ENCODE results near the gene RNF10. TPM values are rescaled to one million over a fixed set of nuclear protein-coding genes. Genes with fewer than 3 reads are reported as not detected.

RNF10 gene
- polyA plus RNA-seq, 1 donor (not counting 4 experiments of a cell fraction or from before 2014, with no cell fraction given) = 60.3 TPM

- no peaks in the 10 kb centered on the region for H3K4me1 ChIP-seq (ENCODE audit: control insufficient read depth, extremely low read depth, insufficient read depth, low read length)
- peaks cover 8% of the 10 kb centered on the region in 2 experiments for H3K36me3 ChIP-seq (ENCODE audit: control insufficient read depth in 2 of 2, extremely low read depth in 1 of 2, insufficient read depth in 2 of 2, low read length in 2 of 2)
- FAIRE-seq = no peak
Measured at GRCh38 chr12:120504587-120504986, 29.6 kb upstream of the RNF10 start.

DNA sequence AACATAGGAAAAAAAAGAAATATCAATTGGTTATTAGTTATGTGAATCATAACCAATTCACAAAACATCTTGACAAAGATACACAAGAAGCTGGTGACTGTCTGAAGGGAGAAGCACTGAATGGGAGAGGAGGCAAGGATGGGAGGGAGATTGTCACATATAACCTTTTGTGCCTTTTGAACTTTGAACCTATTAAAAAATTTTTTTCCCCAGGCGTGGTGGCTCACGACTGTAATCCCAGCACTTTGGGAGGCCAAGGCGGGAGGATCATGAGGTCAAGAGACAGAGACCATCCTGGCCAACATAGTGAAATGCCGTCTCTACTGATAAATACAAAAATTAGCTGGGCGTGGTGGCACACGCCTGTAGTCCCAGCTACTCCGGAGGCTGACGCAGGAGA is 25.6 kb upstream of the RNF10 start:
- TF ChIP-seq CTCF (optimal IDR thresholded peaks at IDR 0.05 in 1 of 3, IDR thresholded peaks at IDR 0.05 in 1 of 3, conservative IDR thresholded peaks at IDR 0.05 in 1 of 3; ENCODE audit: extremely low read depth in 1 of 3, insufficient read depth in 2 of 3, low read length in 3 of 3) (no peak), EZH2 (IDR thresholded peaks at IDR 0.05; ENCODE audit: low read length) (no peak)
- Histone ChIP-seq H3K79me2 (ENCODE audit: control insufficient read depth, insufficient read depth, low read length) (no peaks in the 10 kb centered on the region), H3K36me3 (ENCODE audit: control insufficient read depth in 2 of 2, extremely low read depth in 1 of 2, insufficient read depth in 2 of 2, low read length in 2 of 2) (peaks cover 8 to 11% of the 10 kb centered on the region in 2 experiments), H3K4me1 (ENCODE audit: control insufficient read depth, extremely low read depth, insufficient read depth, low read length) (no peaks in the 10 kb centered on the region), H3K4me2 (ENCODE audit: control insufficient read depth, extremely low read depth, insufficient read depth, low read depth, low read length) (no peak overlapping the region), H4K20me1 (ENCODE audit: control insufficient read depth, extremely low read depth, insufficient read depth, low read length) (no peaks in the 10 kb centered on the region), H3K4me3 (ENCODE audit: control insufficient read depth in 2 of 3, extremely low read depth in 1 of 3, insufficient read depth in 2 of 3, low read depth in 1 of 3, low read length in 3 of 3) (no peak overlapping the region), H3K9me1 (ENCODE audit: control insufficient read depth, extremely low read depth, insufficient read depth, low read length) (peaks cover 2% of the 10 kb centered on the region), H2AFZ (ENCODE audit: control insufficient read depth, low read length) (no peak overlapping the region), H3K9ac (ENCODE audit: control insufficient read depth, extremely low read depth, insufficient read depth, low read length) (no peak overlapping the region), H3K9me3 (ENCODE audit: control insufficient read depth, low read depth, low read length) (no peaks in the 10 kb centered on the region), H3K27ac (ENCODE audit: control insufficient read depth, insufficient read depth, low read length) (no peak overlapping the region), H3K27me3 (ENCODE audit: control insufficient read depth, extremely low read depth, insufficient read depth, low read length) (no peaks in the 10 kb centered on the region)
- FAIRE-seq (no peak), DNase-seq (ENCODE audit: low read depth, low spot score) (no peak)
- dilution Hi-C loops (cut with MboI; ENCODE audit: extremely low pct_ligation_motif_present, low sequenced_read_pairs) = no loop called here

More at GRCh38 chr12:120504587-120504986, 29.6 kb upstream of the RNF10 start:
- TF ChIP-seq EZH2 (IDR thresholded peaks at IDR 0.05; ENCODE audit: low read length) (no peak), CTCF (optimal IDR thresholded peaks at IDR 0.05 in 1 of 3, IDR thresholded peaks at IDR 0.05 in 1 of 3, conservative IDR thresholded peaks at IDR 0.05 in 1 of 3; ENCODE audit: extremely low read depth in 1 of 3, insufficient read depth in 2 of 3, low read length in 3 of 3) (no peak)
- H3K4me2 ChIP-seq (ENCODE audit: control insufficient read depth, extremely low read depth, insufficient read depth, low read depth, low read length) = no peak overlapping the region
- no peaks in the 10 kb centered on the region for H3K27me3 ChIP-seq (ENCODE audit: control insufficient read depth, extremely low read depth, insufficient read depth, low read length)
- H3K27ac ChIP-seq (ENCODE audit: control insufficient read depth, insufficient read depth, low read length) = no peak overlapping the region
- H3K9ac ChIP-seq (ENCODE audit: control insufficient read depth, extremely low read depth, insufficient read depth, low read length) = no peak overlapping the region
- no peaks in the 10 kb centered on the region for H4K20me1 ChIP-seq (ENCODE audit: control insufficient read depth, extremely low read depth, insufficient read depth, low read length)
- no peaks in the 10 kb centered on the region for H3K9me3 ChIP-seq (ENCODE audit: control insufficient read depth, low read depth, low read length)
- H2AFZ ChIP-seq (ENCODE audit: control insufficient read depth, low read length) = no peak overlapping the region
- dilution Hi-C loops (cut with MboI; ENCODE audit: extremely low pct_ligation_motif_present, low sequenced_read_pairs) = no loop called here
- peaks cover 2% of the 10 kb centered on the region for H3K9me1 ChIP-seq (ENCODE audit: control insufficient read depth, extremely low read depth, insufficient read depth, low read length)
- DNase-seq (ENCODE audit: low read depth, low spot score) = no peak
- no peaks in the 10 kb centered on the region for H3K79me2 ChIP-seq (ENCODE audit: control insufficient read depth, insufficient read depth, low read length)
- H3K4me3 ChIP-seq (ENCODE audit: control insufficient read depth in 2 of 3, extremely low read depth in 1 of 3, insufficient read depth in 2 of 3, low read depth in 1 of 3, low read length in 3 of 3) = no peak overlapping the region
